GM21526 (cell line): ENCODE measurements around the gene ITPK1.
"Not testable (repeated sequence)": the region's sequence is repeated elsewhere in the genome, so short reads cannot be mapped to it uniquely, and the experiment has no call there.

Experiments used
- ATAC-seq: cut with Tn5 transposase; IDR thresholded peaks from one replicate; pipeline ENCODE4 v1.9.1; 2021; ENCODE audit warnings: moderate library complexity; ENCODE audit not compliant: unreplicated experiment, low FRiP score

Gene ITPK1

DNA sequence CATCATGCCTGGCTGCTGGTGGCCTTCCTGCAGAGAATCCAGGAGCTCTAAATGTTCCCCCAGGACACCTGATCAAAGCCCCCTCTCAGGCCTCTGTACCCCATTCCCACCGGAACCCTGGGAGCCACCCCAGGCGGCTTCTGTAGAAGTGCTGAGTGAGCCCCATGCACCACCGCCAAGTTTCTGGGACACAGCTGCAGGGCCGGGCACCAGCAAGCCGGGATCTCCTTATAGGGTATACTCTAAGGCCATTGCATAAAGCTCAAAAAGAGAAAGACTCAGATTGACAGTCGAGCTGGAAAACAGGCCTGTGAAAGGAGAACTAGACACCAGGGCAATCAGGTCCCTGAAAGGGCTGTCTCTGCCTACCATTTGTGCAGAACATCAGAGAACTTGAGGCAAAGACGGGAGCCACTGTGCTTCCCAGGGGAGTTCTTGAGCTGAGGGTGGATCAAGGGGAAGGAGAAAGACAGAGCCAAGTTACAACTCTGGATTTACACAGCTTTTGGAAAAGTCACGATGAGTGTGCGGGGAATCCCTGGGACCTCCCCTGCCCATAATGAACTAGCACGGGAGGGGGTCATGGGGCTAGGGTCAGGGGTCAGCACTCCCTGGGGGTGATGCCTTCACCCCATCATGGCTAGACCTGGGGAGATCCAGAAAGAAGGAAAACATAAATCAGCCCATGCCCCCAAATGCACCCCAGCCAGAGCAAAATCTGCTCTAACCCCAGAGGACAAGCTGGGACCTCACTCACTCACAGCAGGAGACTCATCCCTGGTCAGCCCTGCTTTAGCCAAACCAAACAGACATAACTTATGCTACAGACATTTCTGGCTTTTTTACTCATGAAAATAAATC lies 51.1 kb downstream of the ITPK1 start:
- no peak for ATAC-seq

GRCh38 chr14:93063393-93063792 lies 52.3 kb downstream of the ITPK1 start:
- ATAC-seq = no peak

GRCh38 chr14:93062890-93063289 lies 52.8 kb downstream of the ITPK1 start:
- ATAC-seq = no peak

DNA sequence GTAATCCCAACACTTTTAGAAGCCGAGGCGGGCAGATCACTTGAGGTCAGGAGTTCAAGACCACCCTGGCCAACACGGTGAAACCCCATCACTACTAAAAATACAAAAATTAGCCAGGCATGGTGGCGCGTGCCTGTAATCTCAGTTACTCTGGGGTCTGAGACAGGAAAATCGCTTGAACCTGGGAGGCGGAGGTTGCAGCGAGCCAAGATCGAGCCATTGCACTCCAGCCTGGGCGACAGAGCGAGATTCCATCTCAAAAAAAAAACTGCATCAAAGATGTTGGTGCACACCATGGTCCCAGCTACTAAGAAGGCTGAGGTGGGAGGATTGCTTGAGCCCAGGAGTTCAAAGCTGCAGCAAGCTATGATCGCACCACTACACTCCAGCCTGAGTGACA lies 53.7 kb downstream of the ITPK1 start:
- not testable (repeated sequence) for ATAC-seq

DNA sequence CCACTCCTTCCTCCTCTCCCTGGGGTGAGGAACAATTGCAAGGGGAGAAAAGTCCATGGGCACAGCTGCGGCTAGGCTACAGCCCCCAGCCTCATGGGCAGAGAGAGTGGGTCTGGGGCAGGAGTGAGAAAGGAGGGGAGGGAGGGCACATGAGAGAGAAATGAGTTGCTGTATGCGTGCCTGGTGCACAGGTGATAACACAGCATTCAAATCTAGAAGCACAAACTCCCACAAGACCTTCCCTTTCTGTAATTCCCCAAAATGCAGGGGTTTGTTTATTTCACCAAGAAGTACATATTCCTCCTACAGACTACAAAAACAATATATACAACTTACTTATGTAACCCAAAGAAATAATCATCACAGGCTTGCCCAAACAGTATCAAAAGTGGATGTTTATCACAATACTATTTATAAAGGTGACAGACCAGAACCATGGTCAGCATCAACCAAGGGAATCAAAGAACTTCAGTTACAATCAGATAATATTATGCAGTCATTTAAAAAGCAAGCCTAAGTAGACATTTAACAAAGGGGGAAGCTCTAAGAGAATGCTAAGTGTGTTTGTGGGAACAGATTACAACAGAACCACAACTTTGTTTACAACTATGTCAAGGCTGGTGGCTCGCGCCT lies 54.2 kb downstream of the ITPK1 start:
- ATAC-seq = no peak

DNA sequence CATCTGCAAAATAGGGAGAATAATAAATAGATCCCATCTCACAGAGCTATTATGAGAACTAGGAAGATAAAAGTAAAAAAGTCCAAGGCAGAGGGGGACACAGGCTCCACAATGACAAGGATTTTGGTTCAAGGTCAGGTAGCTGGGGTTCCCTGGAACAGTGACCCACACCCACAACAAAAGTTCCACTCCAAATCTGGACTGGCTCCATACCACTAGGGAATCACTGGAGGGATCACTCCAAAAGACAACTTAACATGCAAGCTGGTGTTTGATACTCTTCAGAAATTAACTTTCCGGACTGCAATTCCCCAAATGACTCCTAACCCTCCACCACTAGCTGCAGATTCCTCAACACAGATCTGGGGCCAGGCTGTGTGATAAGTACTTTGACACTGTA lies 54.9 kb downstream of the ITPK1 start:
- no peak for ATAC-seq

DNA sequence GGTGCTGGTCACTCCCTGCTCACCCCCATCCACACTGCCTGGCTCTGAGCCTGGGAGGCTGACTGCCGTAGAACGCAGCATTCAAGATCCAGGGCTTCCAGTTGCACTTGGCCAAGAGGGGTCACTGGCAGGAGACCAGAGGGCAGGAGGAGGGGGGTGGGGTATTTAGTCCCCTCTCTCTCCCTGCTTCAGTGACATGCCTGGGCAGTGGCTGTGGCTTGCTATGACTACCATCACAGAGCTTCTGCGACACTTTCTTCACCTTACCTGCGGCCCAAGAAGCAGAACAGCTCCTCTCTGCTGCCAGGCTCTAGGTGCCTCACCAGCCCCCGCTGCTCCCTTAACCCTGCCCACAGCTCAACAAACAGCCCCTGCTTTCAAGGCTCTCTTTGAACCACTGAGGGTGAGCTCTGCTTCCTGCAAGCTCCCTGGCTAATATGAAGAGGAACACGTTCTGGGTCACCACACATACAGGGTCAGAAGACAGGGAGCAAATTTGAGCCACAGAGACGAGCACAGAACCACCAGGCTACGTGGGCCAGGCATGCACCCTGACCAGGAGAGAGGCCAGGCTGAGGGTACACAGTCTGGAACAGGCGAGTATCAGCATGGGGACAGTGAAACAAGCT lies 55.7 kb downstream of the ITPK1 start:
- no peak for ATAC-seq

GRCh38 chr14:93059260-93059659 lies 56.5 kb downstream of the ITPK1 start:
- no peak for ATAC-seq

DNA sequence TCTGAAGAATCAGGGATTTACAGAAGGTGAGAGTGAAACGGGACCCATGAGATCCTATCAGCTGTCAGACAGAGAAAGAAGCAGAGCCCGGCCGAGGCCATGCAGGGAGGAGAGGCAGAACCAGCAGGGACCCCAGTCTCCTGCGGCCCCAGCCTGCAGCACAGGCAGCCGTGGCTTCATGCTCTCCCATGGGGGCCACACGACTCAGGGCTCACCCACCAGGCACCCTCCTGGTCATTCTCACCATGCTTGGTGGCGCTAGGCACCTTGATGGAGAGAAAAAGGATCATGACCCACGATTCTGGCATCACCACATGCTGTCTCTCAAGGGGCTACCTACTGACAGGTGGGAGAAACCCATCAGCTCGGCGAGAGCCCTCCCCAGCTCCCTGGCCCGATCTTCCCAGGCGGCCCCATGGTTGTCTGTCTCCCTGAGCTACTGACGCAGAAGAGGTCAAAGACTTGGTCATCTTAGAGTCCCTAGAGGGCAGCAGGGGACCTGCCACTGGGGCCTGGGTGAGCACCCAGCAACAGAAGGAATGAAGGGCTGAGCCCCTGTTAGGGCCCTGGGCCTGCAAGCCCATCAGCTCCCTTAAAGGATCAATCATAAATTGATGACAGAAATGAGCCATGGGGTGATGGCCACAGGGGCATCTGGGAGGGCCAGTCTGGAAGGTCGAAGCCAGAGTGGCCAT lies 58.0 kb downstream of the ITPK1 start:
- no peak for ATAC-seq

DNA sequence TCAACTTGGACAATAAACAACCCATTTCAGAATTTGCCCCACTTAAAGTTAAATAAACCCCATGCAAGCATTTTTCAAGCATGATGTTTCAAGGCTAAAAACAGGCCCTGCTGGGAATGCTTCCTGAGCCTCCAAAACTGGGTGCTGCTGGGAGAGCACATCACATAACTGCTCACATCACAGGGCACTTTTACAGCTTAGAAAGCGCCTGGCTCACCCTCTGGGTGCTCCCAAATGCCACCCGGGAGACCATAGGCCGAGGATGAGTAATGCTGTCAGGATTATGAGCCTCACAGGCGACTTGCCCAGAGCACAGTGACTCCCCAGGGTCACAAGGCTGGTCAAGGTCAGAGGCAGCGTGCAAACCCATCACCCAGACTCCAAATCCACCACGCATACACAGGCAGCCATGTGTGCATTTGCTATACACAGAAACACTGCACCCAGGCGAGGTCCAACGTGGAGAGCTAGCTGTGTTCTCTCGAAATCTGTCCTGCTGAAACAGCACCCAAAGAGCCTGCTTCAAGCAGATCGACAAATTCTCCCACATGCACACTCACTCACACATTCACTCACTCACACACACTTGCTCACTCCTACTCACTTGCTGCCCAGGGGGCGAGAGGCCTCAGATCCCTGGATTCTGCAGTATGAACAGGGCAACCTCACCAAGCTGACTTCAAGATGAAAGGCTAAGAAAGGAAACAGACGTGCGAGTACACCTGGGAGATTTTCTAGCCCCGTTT lies 58.7 kb downstream of the ITPK1 start:
- ATAC-seq = no peak

- ATAC-seq = no peak
Measured at GRCh38 chr14:93056166-93056839, 59.4 kb downstream of the ITPK1 start.

- ATAC-seq = no peak
Measured at GRCh38 chr14:93055651-93056115, 60.0 kb downstream of the ITPK1 start.

DNA sequence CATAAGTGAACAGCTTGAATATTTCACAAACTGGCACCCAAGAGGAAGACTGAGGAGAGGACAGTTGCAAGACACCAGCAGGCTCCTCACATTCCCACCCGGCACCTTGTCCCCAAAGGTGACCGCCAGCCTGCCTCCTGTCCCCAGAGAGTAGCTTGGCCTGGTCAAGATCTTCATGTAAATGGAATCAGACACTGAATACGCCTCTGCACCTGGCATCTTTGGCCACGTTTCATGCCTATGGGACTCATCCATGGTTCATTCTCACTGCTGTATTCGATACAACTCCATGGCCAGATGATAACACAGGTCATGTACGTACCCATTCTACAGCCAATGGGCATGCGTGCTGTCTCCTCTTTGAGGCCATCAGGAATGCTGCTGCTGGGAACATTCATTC lies 60.8 kb downstream of the ITPK1 start:
- no peak for ATAC-seq

GRCh38 chr14:93054006-93054405 lies 61.7 kb downstream of the ITPK1 start:
- ATAC-seq = no peak

DNA sequence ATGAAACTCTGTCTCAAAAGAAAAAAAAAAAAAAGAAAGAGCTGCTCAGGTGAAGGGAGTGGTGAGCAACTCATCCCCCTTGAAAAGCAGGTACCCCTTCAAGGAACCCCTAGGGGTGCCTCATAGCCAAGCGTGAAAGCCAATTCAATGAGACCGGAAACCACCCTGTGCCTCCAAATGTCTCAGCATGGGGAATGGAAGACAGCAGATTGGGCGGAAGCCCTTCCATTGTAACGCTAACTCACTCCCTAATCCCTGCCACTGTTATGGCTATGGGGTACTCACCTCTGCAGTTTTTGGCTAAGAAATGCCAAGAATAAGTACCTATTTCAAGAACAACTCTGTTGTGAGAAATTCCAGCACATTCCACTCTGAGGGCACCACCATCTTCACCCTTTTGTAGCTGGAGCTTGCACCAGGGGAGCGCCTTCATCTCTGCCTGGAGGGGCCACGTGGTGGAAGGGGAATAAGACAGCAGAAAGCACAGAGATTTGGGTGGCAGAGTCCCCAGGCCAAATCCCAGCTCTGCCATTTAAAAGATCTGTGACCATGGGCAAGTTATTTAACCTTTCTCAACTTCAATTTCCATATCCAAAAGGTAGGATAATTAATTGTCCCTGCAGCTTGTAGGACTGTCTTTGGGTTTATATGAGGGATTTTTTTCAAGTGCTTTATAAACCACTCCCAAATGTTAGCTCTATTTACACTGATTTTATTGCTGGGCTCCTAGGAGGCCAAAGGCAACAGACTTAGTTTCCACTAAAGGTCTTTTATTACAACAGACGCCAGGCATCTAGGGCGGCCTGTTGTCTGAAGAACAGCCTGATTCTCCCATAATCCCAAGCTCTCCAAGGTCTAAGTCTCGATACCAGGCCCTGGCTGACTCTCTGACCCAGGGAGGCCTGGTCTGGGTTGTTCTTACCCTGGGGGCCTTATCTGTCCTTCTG lies 63.9 kb downstream of the ITPK1 start:
- no peak for ATAC-seq

- ATAC-seq = no peak
Measured at GRCh38 chr14:93050761-93051160, 65.0 kb downstream of the ITPK1 start.

DNA sequence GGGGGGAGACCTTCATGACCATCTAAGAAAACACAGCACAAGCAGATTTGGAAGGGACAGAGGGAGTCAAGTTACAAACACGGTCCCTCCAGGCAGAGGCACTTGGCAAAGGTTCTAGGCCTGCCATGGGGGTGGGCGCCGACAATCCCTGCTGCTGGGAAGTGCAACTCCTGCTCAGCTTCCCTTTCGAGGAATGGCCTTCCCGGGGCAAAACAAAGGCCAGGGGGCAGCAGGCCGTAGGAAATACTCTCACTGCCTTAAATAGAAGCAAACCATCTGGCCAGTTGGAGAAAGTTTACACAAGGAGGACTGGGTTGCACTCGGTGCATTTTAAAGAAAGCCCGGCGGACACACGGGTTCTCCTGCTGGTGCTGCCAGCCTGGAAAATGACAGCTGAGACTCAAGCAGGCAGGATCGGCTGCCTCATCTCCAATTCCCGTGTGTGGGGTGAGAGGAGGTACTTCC lies 65.8 kb downstream of the ITPK1 start:
- ATAC-seq = no peak

- no peak for ATAC-seq
Measured at GRCh38 chr14:93049315-93049714, 66.4 kb downstream of the ITPK1 start.

- no peak for ATAC-seq
Measured at GRCh38 chr14:93048843-93049242, 66.9 kb downstream of the ITPK1 start.
